HCT116 (cell line): ENCODE measurements around the gene NEK7. TPM values are rescaled to one million over a fixed set of nuclear protein-coding genes. Genes with fewer than 3 reads are reported as not detected.
A peak's percentile ranks its signal among the peaks of the same experiment; 100 is the strongest.

ENCODE experiments used
- ATAC-seq: fragments of 200-7000 bp; cut with Tn5 transposase; 2 replicates; pipeline ENCODE4 v1.9.1; 2020; ENCODE audit warnings: mild to moderate bottlenecking, moderate library complexity
- BruUV-seq: library from RNA; stranded (reverse); fragments of 400-500 nt; replicated peaks from 2 replicates; lab custom pipeline; 2021; lab: Mats Ljungman, UMichigan
- CTCF ChIA-PET: fragments of 300-600 bp; sonication (Branson Sonifier 250); formaldehyde crosslinking; loops from one replicate; lab custom pipeline; 2021; ENCODE audit warnings: antibody characterized with exemption; lab: Charles Lee
- POLR2A ChIA-PET: fragments of 300-600, 350-600 bp; sonication (Branson Sonifier 250); formaldehyde crosslinking; loops from one replicate; lab custom pipeline; 2021; ENCODE audit warnings: antibody characterized with exemption; lab: Charles Lee
- RAD21 ChIA-PET, 2 experiments: fragments of 300-600 bp; sonication (Branson Sonifier 250); formaldehyde crosslinking; loops; one replicate each; lab custom pipeline; 2023; ENCODE audit warnings: low total read pairs in 2 of 2; ENCODE audit not compliant: uncharacterized antibody in 2 of 2, unreplicated experiment in 2 of 2, low non-redundant PET in 1 of 2; lab: Charles Lee
- DNase-seq: peaks from one replicate; pipeline ENCODE4 v3.0.0-alpha.2; 2010; ENCODE audit warnings: low read depth, low spot score
- H2AFZ ChIP-seq: fragments of 200-600 bp; shearing (Covaris generic), sonication (generic); 2 replicates; pipeline ENCODE4 v1.6.1; 2017; ENCODE audit warnings: low read depth, mixed run types, mixed read lengths, antibody characterized with exemption, low read length; ENCODE audit not compliant: poor library complexity, severe bottlenecking
- H3K27ac ChIP-seq: 2 replicates; pipeline ENCODE4 v1.5.1; 2012; ENCODE audit warnings: low read depth, low read length
- H3K27me3 ChIP-seq: fragments of 200-600 bp; sonication (generic); 2 replicates; pipeline ENCODE4 v1.6.1; 2016; ENCODE audit warnings: mixed run types, low read length, mixed read lengths; ENCODE audit not compliant: insufficient read depth
- H3K36me3 ChIP-seq, 2 experiments: fragments of 200-500 bp in 1 of 2; fragments of 200-600 bp in 1 of 2; sonication (Bioruptor generic) in 1 of 2; sonication (generic) in 1 of 2; 2 replicates each; pipeline versions ENCODE4 v1.5.1 to v1.6.1; 2014 to 2016; ENCODE audit warnings: low read length in 2 of 2, inconsistent platforms in 1 of 2, mixed read lengths in 1 of 2, mixed run types in 1 of 2; ENCODE audit not compliant: insufficient read depth in 2 of 2, control insufficient read depth in 1 of 2
- H3K4me1 ChIP-seq, 2 experiments: fragments of 200-600 bp in 1 of 2; sonication (generic) in 1 of 2; 2 replicates each; pipeline versions ENCODE4 v1.5.1 to v1.6.1; 2012 to 2017; ENCODE audit warnings: low read length in 2 of 2, inconsistent platforms in 1 of 2, mild to moderate bottlenecking in 1 of 2, mixed read lengths in 1 of 2, mixed run types in 1 of 2, moderate library complexity in 1 of 2; ENCODE audit not compliant: insufficient read depth in 2 of 2, control insufficient read depth in 1 of 2
- H3K4me2 ChIP-seq: fragments of 200-600 bp; sonication (generic); 2 replicates; pipeline ENCODE4 v1.6.1; 2017; ENCODE audit warnings: mixed run types, low read length, mixed read lengths
- H3K4me3 ChIP-seq, 2 experiments: fragments of 200-600 bp in 1 of 2; sonication (generic) in 1 of 2; replicated peaks in 1 of 2; 2 replicates each; pipeline ENCODE4 v1.5.1; 2011 to 2016; ENCODE audit warnings: low read length in 2 of 2, control low read depth in 1 of 2, low read depth in 1 of 2, mild to moderate bottlenecking in 1 of 2, mixed read lengths in 1 of 2, mixed run types in 1 of 2
- H3K79me2 ChIP-seq: fragments of 200-600 bp; sonication (generic); 2 replicates; pipeline ENCODE4 v1.6.1; 2017; ENCODE audit warnings: mild to moderate bottlenecking, mixed run types, low read length, moderate library complexity, mixed read lengths; ENCODE audit not compliant: insufficient read depth
- H3K9ac ChIP-seq: fragments of 200-600 bp; sonication (generic); 2 replicates; pipeline ENCODE4 v1.6.1; 2016; ENCODE audit warnings: low read length, mixed read lengths
- H3K9me2 ChIP-seq: fragments of 200-600 bp; sonication (generic), shearing (Covaris generic); 2 replicates; pipeline ENCODE4 v1.6.1; 2017; ENCODE audit warnings: mixed run types, mild to moderate bottlenecking, moderate library complexity; ENCODE audit not compliant: insufficient read depth
- H3K9me3 ChIP-seq, 2 experiments: fragments of 200-500 bp in 1 of 2; fragments of 200-600 bp in 1 of 2; sonication (Bioruptor generic) in 1 of 2; sonication (generic) in 1 of 2; 2 replicates each; pipeline ENCODE4 v1.6.1; 2014 to 2017; ENCODE audit warnings: low read length in 2 of 2, mixed read lengths in 2 of 2, inconsistent platforms in 1 of 2, low read depth in 1 of 2, mild to moderate bottlenecking in 1 of 2, mixed run types in 1 of 2, moderate library complexity in 1 of 2; ENCODE audit not compliant: control insufficient read depth in 1 of 2, insufficient read depth in 1 of 2
- H4K20me1 ChIP-seq: fragments of 200-600 bp; sonication (generic), shearing (Covaris generic); 2 replicates; pipeline ENCODE4 v1.6.1; 2017; ENCODE audit warnings: mixed run types, mild to moderate bottlenecking, moderate library complexity; ENCODE audit not compliant: insufficient read depth
- CEBPB ChIP-seq: IDR thresholded peaks from 2 replicates; pipeline ENCODE4 v1.6.1; 2012; ENCODE audit warnings: low read depth
- CTCF ChIP-seq, 3 experiments: fragments of 200-600 bp in 1 of 3; sonication (generic) in 1 of 3; IDR thresholded peaks in 2 of 3; conservative IDR thresholded peaks in 1 of 3; 2 replicates each; pipeline ENCODE4 v1.5.1; 2012 to 2017; ENCODE audit warnings: low read depth in 2 of 3, low read length in 2 of 3, antibody characterized with exemption in 1 of 3, borderline replicate concordance in 1 of 3, control low read depth in 1 of 3, mild to moderate bottlenecking in 1 of 3, mixed read lengths in 1 of 3, mixed run types in 1 of 3, moderate library complexity in 1 of 3; ENCODE audit not compliant: insufficient read depth in 1 of 3
- EZH2 ChIP-seq: fragments of 200-600 bp; sonication (generic); IDR thresholded peaks from 2 replicates; pipeline ENCODE4 v1.6.1; 2017; ENCODE audit warnings: antibody characterized with exemption, mixed run types
- FOSL1 ChIP-seq: IDR thresholded peaks from 2 replicates; pipeline ENCODE4 v1.6.1; 2012; ENCODE audit warnings: low read depth
- JUND ChIP-seq: IDR thresholded peaks from 2 replicates; pipeline ENCODE4 v1.6.1; 2012
- POLR2AphosphoS5 ChIP-seq: IDR thresholded peaks from 2 replicates; pipeline ENCODE4 v1.6.1; 2011; ENCODE audit warnings: mild to moderate bottlenecking, low read depth, low read length, moderate library complexity
- SP1 ChIP-seq: IDR thresholded peaks from 2 replicates; pipeline ENCODE4 v1.6.1; 2012; ENCODE audit warnings: low read depth
- TCF7L2 ChIP-seq: IDR thresholded peaks from 2 replicates; pipeline ENCODE4 v1.7.0; 2011; ENCODE audit warnings: borderline replicate concordance, inconsistent platforms; ENCODE audit not compliant: insufficient read depth, insufficient read length; ENCODE audit errors: extremely low read depth
- intact Hi-C: fragments of 100-400 bp; cut with micrococcal nuclease; formaldehyde crosslinking; loops from 2 replicates; pipeline ENCODE4 v1.10.0; 2022
- total RNA-seq: library from RNA; stranded (reverse); gene quantifications from one replicate; pipeline ENCODE4 v1.2.1, GENCODE V29; 2021; ENCODE audit not compliant: unreplicated experiment

The NEK7 gene
- total RNA-seq, 1 experiment from 2014 or later = 33.0 TPM

- Histone ChIP-seq H3K27me3 (no peaks in the 10 kb centered on the region), H3K9me3 (no peaks in the 10 kb centered on the region), H3K4me2 (peak overlapping the region; percentile 97), H2AFZ (peak overlapping the region; percentile 36), H3K9me2 (no peaks in the 10 kb centered on the region), H3K36me3 (no peaks in the 10 kb centered on the region), H3K9ac (no peak overlapping the region), H3K4me3 (no peak overlapping the region), H3K4me1 (peaks cover 8 to 33% of the 10 kb centered on the region in 2 experiments; a peak in 3 of 4 replicates), H4K20me1 (no peaks in the 10 kb centered on the region), H3K79me2 (peaks cover 25% of the 10 kb centered on the region), H3K27ac (no peak overlapping the region)
- intact Hi-C loops = loop anchor here (10.0 kb wide), 1 partner anchor 540 kb away; no protein-coding TSS in a partner anchor
- no TSS peak for BruUV-seq
- no peak for ATAC-seq
- CTCF ChIA-PET = interaction anchor here (0.6 to 1.2 kb wide), 3 partner anchors 43 to 204 kb away, joined by 3 read pairs; no protein-coding TSS in a partner anchor
- POLR2A ChIA-PET = no interaction called here
- RAD21 ChIA-PET = no interaction called here
- TF ChIP-seq JUND (no peak), EZH2 (no peak), POLR2AphosphoS5 (no peak), SP1 (no peak; the same call in 1 of the 2 replicates), CEBPB (no peak), CTCF (IDR thresholded peaks at IDR 0.05 in 2 of 3, conservative IDR thresholded peaks at IDR 0.05 in 1 of 3; ENCODE audit: borderline replicate concordance in 1 of 3, insufficient read depth in 1 of 3, low read depth in 2 of 3, low read length in 2 of 3) (no peak), TCF7L2 (no peak), FOSL1 (peak; percentile 36; the same call in 1 of the 2 replicates)
- TF ChIP-seq, all 23 proteins: peak for 1
- peak; percentile 28 for DNase-seq
These were observed 1.5 kb upstream of the NEK7 start for GRCh38 chr1:198155253-198155652.
